Fibroblast of gingiva (primary cell): ENCODE measurements around the gene KIDINS220.

Experiments used
- DNase-seq: peaks from one replicate; pipeline ENCODE4 v3.0.0-alpha.2; 2011; ENCODE audit warnings: low read depth

Gene KIDINS220

GRCh38 chr2:8805278-8806210, 31.9 kb downstream of the KIDINS220 start:
- DNase-seq, result no peak

GRCh38 chr2:8803658-8804379, 33.6 kb downstream of the KIDINS220 start:
- DNase-seq, result peak; percentile 90

DNA sequence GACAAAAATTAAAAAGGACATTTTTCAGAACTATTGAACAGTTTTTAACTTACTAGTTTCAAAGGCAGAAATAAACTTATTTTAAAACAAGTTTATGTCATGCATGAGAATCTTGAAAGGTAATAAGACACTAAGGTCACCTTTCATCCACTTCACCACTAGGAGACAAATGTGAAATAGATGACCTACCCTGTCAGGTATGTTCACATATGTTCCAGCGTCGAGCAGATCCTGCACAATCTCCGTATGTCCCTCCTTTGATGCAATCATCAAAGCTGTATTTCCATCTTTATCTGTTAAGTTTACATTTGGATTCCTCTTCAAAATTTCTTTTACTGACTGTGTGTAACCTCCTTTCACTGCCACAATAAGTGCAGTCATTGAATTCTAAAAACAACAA, 34.7 kb downstream of the KIDINS220 start:
- no peak for DNase-seq

DNA sequence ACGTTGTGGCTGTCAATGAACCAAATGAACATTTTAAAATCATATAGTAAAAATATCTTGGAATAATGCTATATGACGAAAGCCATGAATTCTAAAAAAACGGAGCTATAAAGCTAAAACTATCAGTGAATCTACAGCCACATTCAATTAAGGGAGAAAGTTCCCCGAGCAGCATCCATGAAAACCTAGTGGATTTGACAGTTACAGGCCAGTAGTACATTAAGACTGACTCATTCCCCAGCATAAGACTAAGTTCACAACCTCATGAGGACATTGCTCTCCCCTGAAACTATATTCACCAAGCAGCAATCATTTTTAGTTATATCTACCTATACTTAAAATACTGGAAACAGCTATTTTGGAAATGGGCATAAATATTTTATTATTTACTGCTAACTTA, 36.6 kb downstream of the KIDINS220 start:
- DNase-seq, result no peak

GRCh38 chr2:8800218-8800617, 37.2 kb downstream of the KIDINS220 start:
- no peak for DNase-seq

GRCh38 chr2:8799004-8799403, 38.4 kb downstream of the KIDINS220 start:
- DNase-seq, result no peak

DNA sequence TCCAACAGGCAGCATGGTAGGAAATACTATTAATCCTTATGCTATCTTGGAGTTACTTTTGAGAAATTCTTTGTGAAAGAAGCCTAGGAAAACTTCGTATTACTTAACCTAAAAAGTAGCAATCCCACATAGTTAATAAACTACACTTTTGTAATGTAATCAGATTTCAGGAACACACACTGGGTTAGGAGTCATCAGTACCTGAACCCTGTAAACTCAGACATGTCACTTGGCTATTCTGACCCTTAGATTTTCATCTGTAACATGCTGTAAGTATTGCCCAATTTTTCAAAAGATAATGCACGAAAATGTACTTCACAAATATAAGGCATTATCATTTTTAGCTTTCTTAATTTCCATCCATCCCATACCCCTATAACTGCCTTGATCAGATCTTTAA, 39.0 kb downstream of the KIDINS220 start:
- no peak for DNase-seq

- DNase-seq, result no peak
Observed at GRCh38 chr2:8797682-8798081, 39.7 kb downstream of the KIDINS220 start.

- DNase-seq, result no peak
Observed at GRCh38 chr2:8796878-8797550, 40.4 kb downstream of the KIDINS220 start.

DNA sequence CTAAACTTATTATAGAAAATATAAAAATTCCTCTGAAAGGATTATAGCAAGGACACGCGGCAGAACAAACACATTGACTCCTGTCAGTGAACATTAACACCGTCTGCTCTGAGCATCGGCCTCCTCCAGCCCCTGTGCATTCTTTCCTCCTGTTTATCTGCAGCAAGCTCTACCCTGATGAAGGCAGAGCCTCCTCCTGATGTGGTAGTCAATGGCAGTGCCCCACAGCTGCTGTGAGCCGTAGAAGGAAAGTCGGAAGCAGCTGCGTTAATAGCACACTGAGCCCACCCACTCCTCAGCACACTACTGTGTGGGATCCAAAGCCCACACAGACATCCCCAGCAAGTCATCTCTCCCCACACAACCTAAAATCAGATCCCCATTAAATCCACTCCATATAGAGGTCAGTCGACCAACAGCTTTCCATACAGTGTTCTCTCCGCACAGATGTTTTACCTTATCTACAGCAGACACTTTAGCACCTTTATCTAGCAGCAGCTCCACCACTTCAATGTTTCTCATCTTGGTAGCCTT, 41.0 kb downstream of the KIDINS220 start:
- DNase-seq, result no peak

- peak; percentile 86 for DNase-seq
Observed at GRCh38 chr2:8794923-8795825, 42.2 kb downstream of the KIDINS220 start.

DNA sequence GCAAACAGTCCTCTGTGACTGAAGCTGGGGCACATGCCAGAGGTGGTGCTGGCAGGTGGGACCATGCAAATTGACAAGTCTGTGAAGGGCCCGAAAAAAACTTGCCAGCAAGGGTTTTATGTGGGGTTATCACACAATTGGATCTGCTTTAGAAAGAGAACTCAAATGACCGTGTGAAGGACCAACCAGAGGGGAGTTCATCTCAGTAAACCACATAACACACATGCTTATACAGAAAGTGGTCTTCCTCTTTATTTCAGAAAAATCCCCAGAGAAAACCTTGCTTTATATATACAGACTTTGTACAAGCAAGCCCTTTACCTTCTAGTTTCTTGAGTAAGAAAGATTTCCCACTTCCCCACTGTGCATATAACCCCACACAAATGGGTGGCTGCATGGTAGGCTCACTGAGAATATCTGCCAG, 46.7 kb downstream of the KIDINS220 start:
- no peak for DNase-seq

GRCh38 chr2:8786463-8786862, 51.0 kb downstream of the KIDINS220 start:
- no peak for DNase-seq

DNA sequence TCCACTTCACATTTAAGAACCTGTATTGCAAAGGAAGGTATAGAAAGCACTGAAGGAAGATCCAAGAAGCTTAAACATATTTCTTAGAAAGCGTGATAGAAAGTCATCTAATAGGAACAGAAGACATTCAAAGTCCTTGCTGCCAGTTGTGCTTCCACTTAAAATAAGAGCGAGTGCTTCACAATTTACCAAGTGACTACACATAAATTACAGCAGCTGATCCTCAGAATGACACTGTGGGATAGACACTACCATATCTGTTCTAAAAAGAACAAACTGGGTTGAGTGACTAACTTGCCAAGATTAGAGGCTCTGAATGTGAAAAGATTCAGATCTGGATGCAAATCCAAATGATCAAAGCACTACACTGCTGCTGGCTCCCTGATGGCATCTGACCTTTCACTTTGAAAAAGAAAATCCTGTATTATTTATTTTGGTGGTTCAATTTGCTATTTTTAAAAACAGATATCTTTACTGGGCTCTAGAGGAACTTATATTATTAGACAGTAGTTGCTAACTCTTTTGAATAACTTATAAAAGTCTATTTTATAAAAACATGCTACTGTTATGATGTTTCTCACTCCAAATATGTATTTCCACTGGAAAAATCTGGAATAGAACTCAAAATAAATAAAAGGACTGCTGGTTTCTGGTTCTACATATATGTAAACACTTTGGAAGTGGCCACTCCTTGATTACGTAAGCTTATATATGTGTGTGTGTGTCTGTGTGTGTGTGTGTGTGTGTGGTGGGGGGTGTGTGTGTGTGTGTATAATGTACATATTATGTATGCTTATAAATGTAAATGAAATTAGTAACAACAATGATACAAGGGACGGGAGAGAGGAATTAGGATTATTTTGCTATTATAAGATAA, 57.4 kb downstream of the KIDINS220 start:
- no peak for DNase-seq

GRCh38 chr2:8774371-8774770, 63.0 kb downstream of the KIDINS220 start:
- DNase-seq, result no peak

DNA sequence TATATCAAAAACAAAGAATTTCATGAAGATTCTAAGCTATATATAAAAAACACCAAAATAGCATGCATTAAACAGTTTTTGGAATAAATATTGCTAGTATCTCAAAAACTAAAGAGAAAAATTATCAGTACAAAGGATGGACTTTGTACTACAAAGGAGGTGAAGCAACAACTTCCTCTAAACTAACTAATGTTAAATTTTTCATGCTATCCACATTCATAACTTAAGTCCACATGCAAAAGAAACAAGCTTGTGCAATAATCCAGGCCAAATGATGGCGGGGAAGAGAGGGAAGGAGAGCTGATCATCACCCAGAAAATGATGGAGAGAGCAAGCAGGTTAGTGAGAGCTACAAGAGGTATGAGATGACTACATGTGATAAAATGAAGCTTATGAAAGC, 70.1 kb downstream of the KIDINS220 start:
- DNase-seq, result no peak

DNA sequence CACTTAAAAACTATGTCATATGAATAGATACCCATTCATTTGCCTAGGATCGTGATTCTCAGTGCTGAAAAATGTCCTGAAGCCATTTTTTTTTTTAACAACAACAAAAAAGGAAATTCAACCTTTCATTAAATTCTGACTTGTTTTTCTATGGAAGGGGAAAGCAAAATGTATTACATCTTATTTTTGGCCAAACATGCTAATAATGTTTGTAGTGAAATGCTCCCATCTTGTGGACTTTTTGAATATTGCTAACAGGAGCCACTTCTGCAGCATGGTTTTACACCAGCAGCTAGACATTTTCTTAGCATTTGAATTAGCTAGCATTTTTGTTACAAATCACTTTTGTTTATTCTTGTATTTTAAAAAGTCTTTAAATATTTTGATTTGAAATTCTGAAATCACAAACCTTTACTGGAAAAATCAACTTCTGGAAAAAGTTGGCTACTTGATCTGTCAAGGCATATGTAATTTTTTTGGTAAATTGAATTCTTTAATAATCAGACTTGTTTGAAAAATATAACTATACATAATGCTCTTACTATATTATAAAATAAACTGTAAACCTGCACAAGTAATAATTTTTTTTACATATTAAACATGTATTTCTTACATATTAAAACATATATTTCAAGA, 75.8 kb downstream of the KIDINS220 start:
- peak; percentile 25 for DNase-seq

DNA sequence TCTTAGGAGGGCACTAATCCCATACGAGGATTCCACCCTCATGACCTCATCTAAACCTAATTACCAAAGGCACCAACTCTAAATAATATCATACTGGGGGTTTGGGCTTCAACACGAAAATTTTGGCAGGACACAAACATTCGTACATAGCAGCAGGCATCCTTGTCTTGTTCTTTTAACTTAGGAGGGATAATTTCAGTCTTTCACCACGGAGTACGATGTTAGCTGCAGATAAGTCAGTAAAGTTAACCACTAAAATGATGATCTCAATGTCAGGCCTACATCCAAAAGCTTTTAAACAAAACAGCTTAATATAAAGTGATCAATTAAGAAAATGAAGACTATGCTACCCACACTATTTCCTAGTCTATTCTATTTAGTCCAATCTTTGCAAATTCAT, 80.7 kb downstream of the KIDINS220 start:
- no peak for DNase-seq

DNA sequence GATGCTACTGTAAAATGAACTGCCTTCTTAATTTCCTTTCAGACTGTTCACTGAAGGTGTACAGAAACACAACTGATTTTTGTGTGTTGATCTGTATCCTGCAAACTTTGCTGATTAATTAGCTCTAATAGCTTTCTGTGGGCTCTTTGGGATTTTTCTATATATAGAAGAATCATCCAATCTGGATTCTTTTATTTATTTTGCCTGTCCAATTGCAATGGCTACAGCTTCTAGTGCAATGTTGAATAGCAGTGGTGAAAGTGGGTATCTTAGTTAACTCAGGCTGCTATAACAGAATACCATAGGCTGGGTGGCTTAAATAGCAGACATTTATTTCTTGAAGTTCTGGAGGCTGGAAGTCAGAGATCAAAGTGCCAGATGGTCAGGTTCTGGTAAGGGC, 81.2 kb downstream of the KIDINS220 start:
- DNase-seq, result no peak
